H1 (cell line): ENCODE measurements around the gene RIPOR2.

Experiments
- BACH1 ChIP-seq: IDR thresholded peaks from 2 replicates; pipeline ENCODE4 v1.6.1; 2012; ENCODE audit warnings: low read length, improper control_type of control experiment
- EP300 ChIP-seq, 2 experiments: IDR thresholded peaks; 1 replicate in 1 of 2; 2 replicates in 1 of 2; pipeline ENCODE4 v1.6.1; 2011 to 2012; ENCODE audit warnings: low read depth in 2 of 2, low read length in 2 of 2, mild to moderate bottlenecking in 2 of 2, borderline replicate concordance in 1 of 2, inconsistent platforms in 1 of 2, moderate library complexity in 1 of 2
- KDM1A ChIP-seq: fragments of 200-600, 300-600 bp; sonication (generic); IDR thresholded peaks from 2 replicates; pipeline ENCODE4 v1.7.1; 2016; ENCODE audit warnings: mild to moderate bottlenecking, low read length, borderline replicate concordance
- NRF1 ChIP-seq: IDR thresholded peaks from 2 replicates; pipeline ENCODE4 v1.6.1; 2011; ENCODE audit warnings: mild to moderate bottlenecking, low read depth, low read length, improper control_type of control experiment
- POLR2A ChIP-seq, 2 experiments: IDR thresholded peaks; 1 replicate in 1 of 2; 2 replicates in 1 of 2; pipeline ENCODE4 v1.6.1; 2011; ENCODE audit warnings: low read depth in 2 of 2, low read length in 2 of 2, mild to moderate bottlenecking in 2 of 2; ENCODE audit errors: control extremely low read depth in 1 of 2
- RFX5 ChIP-seq: IDR thresholded peaks from 2 replicates; pipeline ENCODE4 v1.6.1; 2011; ENCODE audit warnings: low read depth, low read length, improper control_type of control experiment, borderline replicate concordance
- SIN3A ChIP-seq, 2 experiments: IDR thresholded peaks in 1 of 2; conservative IDR thresholded peaks in 1 of 2; 2 replicates each; pipeline ENCODE4 v1.6.1; 2011 to 2012; ENCODE audit warnings: low read length in 2 of 2, improper control_type of control experiment in 1 of 2, low read depth in 1 of 2, mild to moderate bottlenecking in 1 of 2
- SP1 ChIP-seq: IDR thresholded peaks from 2 replicates; pipeline ENCODE4 v1.6.1; 2011; ENCODE audit warnings: low read depth, low read length
- SP2 ChIP-seq: IDR thresholded peaks from 2 replicates; pipeline ENCODE4 v1.6.1; 2012; ENCODE audit warnings: mild to moderate bottlenecking, low read length, inconsistent platforms
- USF2 ChIP-seq: IDR thresholded peaks from 2 replicates; pipeline ENCODE4 v1.6.1; 2011; ENCODE audit warnings: low read length, improper control_type of control experiment
- TF ChIP-seq, protein P1 (sequence below), 3 experiments: IDR thresholded peaks; 1 replicate in 2 of 3; 2 replicates in 1 of 3; pipeline versions ENCODE4 v1.5.1 to v1.6.1; 2011; ENCODE audit warnings: low read length in 3 of 3, mild to moderate bottlenecking in 3 of 3, inconsistent platforms in 2 of 3, low read depth in 1 of 3, moderate library complexity in 1 of 3; ENCODE audit not compliant: insufficient read depth in 1 of 3; ENCODE audit errors: control extremely low read depth in 1 of 3
- TF ChIP-seq, protein P2 (sequence below): IDR thresholded peaks from 2 replicates; pipeline ENCODE4 v1.6.1; 2012; ENCODE audit warnings: inconsistent platforms

DNA sequence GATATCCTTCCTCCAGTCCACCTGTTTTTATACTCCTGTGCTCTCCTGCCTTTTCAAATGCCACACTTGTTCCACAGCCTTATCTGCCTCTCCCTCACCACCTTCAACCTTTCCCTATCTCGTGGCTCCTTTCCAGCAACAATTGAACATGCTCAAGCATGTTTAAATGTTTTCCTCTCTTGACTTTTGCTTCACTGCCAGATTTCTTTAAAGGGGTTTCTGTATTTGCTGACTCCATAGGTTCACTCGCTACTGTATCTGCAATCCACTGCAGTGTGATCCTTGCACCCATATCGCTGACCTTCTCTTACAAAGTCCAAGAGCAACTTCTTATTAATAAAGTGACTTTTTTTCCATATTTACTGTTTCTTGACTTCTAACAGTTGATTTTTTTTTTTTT is 172.2 kb downstream of the RIPOR2 start:
- TF ChIP-seq BACH1 (no peak), EP300 (IDR thresholded peaks at IDR 0.05; ENCODE audit: borderline replicate concordance in 1 of 2, low read depth in 2 of 2, low read length in 2 of 2) (no peak), SP2 (no peak), KDM1A (no peak), SIN3A (conservative IDR thresholded peaks at IDR 0.05 in 1 of 2, IDR thresholded peaks at IDR 0.05 in 1 of 2; ENCODE audit: low read depth in 1 of 2, low read length in 2 of 2) (no peak), SP1 (no peak), USF2 (no peak), NRF1 (no peak), RFX5 (no peak), POLR2A (IDR thresholded peaks at IDR 0.05; ENCODE audit: control extremely low read depth in 1 of 2, low read depth in 2 of 2, low read length in 2 of 2) (no peak)
- TF ChIP-seq, protein P1, sequence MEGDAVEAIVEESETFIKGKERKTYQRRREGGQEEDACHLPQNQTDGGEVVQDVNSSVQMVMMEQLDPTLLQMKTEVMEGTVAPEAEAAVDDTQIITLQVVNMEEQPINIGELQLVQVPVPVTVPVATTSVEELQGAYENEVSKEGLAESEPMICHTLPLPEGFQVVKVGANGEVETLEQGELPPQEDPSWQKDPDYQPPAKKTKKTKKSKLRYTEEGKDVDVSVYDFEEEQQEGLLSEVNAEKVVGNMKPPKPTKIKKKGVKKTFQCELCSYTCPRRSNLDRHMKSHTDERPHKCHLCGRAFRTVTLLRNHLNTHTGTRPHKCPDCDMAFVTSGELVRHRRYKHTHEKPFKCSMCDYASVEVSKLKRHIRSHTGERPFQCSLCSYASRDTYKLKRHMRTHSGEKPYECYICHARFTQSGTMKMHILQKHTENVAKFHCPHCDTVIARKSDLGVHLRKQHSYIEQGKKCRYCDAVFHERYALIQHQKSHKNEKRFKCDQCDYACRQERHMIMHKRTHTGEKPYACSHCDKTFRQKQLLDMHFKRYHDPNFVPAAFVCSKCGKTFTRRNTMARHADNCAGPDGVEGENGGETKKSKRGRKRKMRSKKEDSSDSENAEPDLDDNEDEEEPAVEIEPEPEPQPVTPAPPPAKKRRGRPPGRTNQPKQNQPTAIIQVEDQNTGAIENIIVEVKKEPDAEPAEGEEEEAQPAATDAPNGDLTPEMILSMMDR (IDR thresholded peaks at IDR 0.05; ENCODE audit: control extremely low read depth in 1 of 3, insufficient read depth in 1 of 3, low read depth in 1 of 3, low read length in 3 of 3) = no peak
- TF ChIP-seq, protein P2, sequence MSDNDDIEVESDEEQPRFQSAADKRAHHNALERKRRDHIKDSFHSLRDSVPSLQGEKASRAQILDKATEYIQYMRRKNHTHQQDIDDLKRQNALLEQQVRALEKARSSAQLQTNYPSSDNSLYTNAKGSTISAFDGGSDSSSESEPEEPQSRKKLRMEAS = no peak
